Right lobe of liver (tissue), 6 donors: Measurements from ENCODE around the gene ZNF646. TPM values are rescaled to one million over a fixed set of nuclear protein-coding genes. Genes with fewer than 3 reads are reported as not detected.

Experiments used
- ATAC-seq, 4 donors: fragments of 200-7000 bp; cut with Tn5 transposase; one replicate each; pipeline ENCODE4 v1.9.1; 2020; ENCODE audit warnings: mild to moderate bottlenecking in 4 of 4, moderate library complexity in 4 of 4
- DNase-seq, 3 donors: peaks; one replicate each; pipeline ENCODE4 v3.0.0-alpha.2; 2020
- H3K27ac ChIP-seq, 3 donors: fragments of 200-600 bp; one replicate each; pipeline ENCODE4 v1.8.0; 2022
- H3K27me3 ChIP-seq, 2 donors: fragments of 200-600 bp; one replicate each; pipeline ENCODE4 v1.8.0; 2022
- H3K36me3 ChIP-seq, 4 donors: fragments of 200-600 bp; sonication (generic) in 1 of 4; one replicate each; pipeline versions ENCODE4 v1.5.1 to v1.8.0; 2017 to 2022; ENCODE audit warnings: control low read depth in 1 of 4
- H3K4me1 ChIP-seq, 4 donors: fragments of 200-600 bp; sonication (generic) in 1 of 4; one replicate each; pipeline versions ENCODE4 v1.5.1 to v1.8.0; 2017 to 2022; ENCODE audit warnings: control low read depth in 1 of 4
- H3K4me3 ChIP-seq, 3 donors: fragments of 200-600 bp; one replicate each; pipeline ENCODE4 v1.8.0; 2022
- H3K9me3 ChIP-seq, 4 donors: fragments of 200-600 bp; sonication (generic) in 1 of 4; one replicate each; pipeline versions ENCODE4 v1.5.1 to v1.8.0; 2017 to 2022; ENCODE audit warnings: control low read depth in 1 of 4
- CTCF ChIP-seq, 4 donors: fragments of 200-600 bp in 3 of 4; fragments of 450-650 bp in 1 of 4; IDR thresholded peaks; one replicate each; pipeline versions ENCODE4 v1.5.1 to v1.8.0; 2016 to 2022; ENCODE audit warnings: antibody characterized with exemption in 4 of 4, mild to moderate bottlenecking in 2 of 4
- POLR2A ChIP-seq: fragments of 450-650 bp; IDR thresholded peaks from one replicate; pipeline ENCODE4 v1.6.1; 2017; ENCODE audit warnings: antibody characterized with exemption, mild to moderate bottlenecking
- WGBS: methylation state at CpG from one replicate; pipeline ENCODE4 v1.1.6; 2018; ENCODE audit warnings: low coverage, low lambda C conversion rate; ENCODE audit not compliant: insufficient coverage; ENCODE audit errors: missing lambda C conversion rate; 5-methylcytosine and 5-hydroxymethylcytosine counted together
- intact Hi-C, 2 donors: fragments of 100-400 bp; cut with DNase I; formaldehyde crosslinking; loops; one replicate each; pipeline versions ENCODE4 v1.11.2 to v1.14.1; 2022
- total RNA-seq, 6 experiments: library from RNA; depleted of rRNA in 2 of 6; stranded (reverse); fragments of >200 nt in 2 of 6; fragmentation: NEBNext Ultra II Directional in 3 of 6; extraction: Animal tissue kit (Norgen Biotek cat#: 25700) in 3 of 6; gene quantifications; one replicate each; pipeline versions ENCODE4 v1.1.0 to v1.2.4, GENCODE V29; 2016 to 2023
- donor health status: DM: no; HTN: yes; CAD: no.
- donor health status: DM: no; HTN: no; CAD: no.
- donor health status: DM: no; HTN: no; CAD: no.
- donor health status: DM: no; HTN: yes; CAD: no.
- donor health status: DM: no; HTN: yes; CAD: no.

The ZNF646 gene
- total RNA-seq, 6 experiments from 2014 or later, result 4.2 to 5.0 (median 4.5) TPM

DNA sequence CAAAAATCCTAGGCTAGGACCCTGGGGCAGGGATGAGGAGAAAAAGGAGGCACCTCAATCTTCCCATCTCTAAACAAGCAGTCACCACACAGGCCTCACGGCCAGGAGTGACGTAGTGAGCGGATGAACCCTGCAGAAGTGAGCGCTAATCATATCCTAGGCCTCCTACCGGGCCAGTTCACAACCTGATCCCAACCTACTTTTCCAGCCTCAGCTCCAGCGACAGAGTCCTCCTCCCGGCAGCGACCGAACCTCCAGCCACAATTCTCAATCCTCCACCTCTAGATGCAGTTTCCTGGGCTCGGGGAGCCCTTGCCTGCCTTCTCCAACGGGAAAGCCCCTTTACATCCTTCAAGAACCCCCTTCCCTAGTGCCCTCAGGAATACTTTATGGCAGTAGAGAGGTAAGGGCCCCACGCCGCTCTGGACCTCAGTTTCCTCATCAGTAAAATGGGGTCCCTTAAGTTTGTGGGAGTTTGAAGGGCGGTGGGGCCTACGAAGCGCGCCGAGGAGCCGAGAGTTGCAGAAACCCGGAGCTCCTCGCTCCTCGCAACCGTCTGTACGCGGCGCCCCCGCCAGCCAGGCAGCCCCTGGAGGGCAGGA is 1.6 kb upstream of the ZNF646 start:
- intact Hi-C loops, result no loop called here
- Histone ChIP-seq H3K27me3 (no peaks in the 10 kb centered on the region), H3K9me3 (no peaks in the 10 kb centered on the region), H3K4me1 (peaks cover 0 to 17% (median 0%) of the 10 kb centered on the region in 4 donors), H3K36me3 (peaks cover 0 to 7% (median 1%) of the 10 kb centered on the region in 4 donors), H3K4me3 (peak overlapping the region; percentile 76 to 100 (median 98)), H3K27ac (peak overlapping the region; percentile 87 to 95 (median 92))
- DNase-seq, result peak in 1 of 3 donors; percentile 29
- ATAC-seq, result peak in 1 of 4 donors; percentile 3
- 1% methylated on average over 21 of the region's 27 CpGs for WGBS
- no peak for TF ChIP-seq CTCF (IDR thresholded peaks at IDR 0.05)
- no peak for TF ChIP-seq POLR2A

- Histone ChIP-seq H3K4me1 (peaks cover 0 to 17% (median 0%) of the 10 kb centered on the region in 4 donors), H3K9me3 (no peaks in the 10 kb centered on the region), H3K4me3 (peak overlapping the region; percentile 76 to 100 (median 98)), H3K27me3 (no peaks in the 10 kb centered on the region), H3K36me3 (peaks cover 0 to 7% (median 3%) of the 10 kb centered on the region in 4 donors), H3K27ac (peak overlapping the region; percentile 87 to 95 (median 92))
- ATAC-seq, result peak; percentile 81 to 88 (median 84)
- 0% methylated on average over 20 of the region's 83 CpGs for WGBS
- peak; percentile 95 for DNase-seq
- intact Hi-C loops, result no loop called here
- TF ChIP-seq POLR2A (peak; percentile 34), CTCF (IDR thresholded peaks at IDR 0.05) (no peak)
These were observed 866 bp upstream of the ZNF646 start for GRCh38 chr16:31073142-31073969.

GRCh38 chr16:31074814-31075183 is 577 bp downstream of the ZNF646 start:
- intact Hi-C loops, result no loop called here
- DNase-seq, result no peak
- Histone ChIP-seq H3K27ac (peak overlapping the region; percentile 70 to 95 (median 92)), H3K27me3 (no peaks in the 10 kb centered on the region), H3K36me3 (peaks cover 0 to 16% (median 3%) of the 10 kb centered on the region in 4 donors), H3K4me3 (peak overlapping the region; percentile 76 to 100 (median 98)), H3K4me1 (peaks cover 0 to 17% (median 0%) of the 10 kb centered on the region in 4 donors), H3K9me3 (no peaks in the 10 kb centered on the region)
- 2% methylated on average over 7 of the region's 7 CpGs for WGBS
- TF ChIP-seq CTCF (IDR thresholded peaks at IDR 0.05) (no peak), POLR2A (no peak)
- no peak for ATAC-seq

DNA sequence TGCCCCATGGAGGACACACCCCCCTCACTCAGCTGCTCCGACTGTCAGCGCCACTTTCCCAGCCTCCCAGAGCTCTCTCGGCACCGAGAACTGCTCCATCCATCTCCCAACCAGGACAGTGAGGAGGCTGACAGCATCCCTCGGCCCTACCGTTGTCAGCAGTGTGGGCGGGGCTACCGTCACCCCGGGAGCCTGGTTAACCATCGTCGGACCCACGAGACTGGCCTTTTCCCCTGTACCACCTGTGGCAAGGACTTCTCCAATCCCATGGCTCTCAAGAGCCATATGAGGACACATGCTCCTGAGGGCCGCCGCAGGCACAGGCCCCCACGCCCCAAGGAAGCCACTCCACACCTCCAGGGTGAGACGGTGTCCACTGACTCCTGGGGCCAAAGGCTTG is 2.1 kb downstream of the ZNF646 start:
- Histone ChIP-seq H3K4me3 (no peak overlapping the region), H3K36me3 (peaks cover 0 to 27% (median 3%) of the 10 kb centered on the region in 4 donors), H3K27ac (no peak overlapping the region), H3K27me3 (no peaks in the 10 kb centered on the region), H3K4me1 (peaks cover 0 to 17% (median 0%) of the 10 kb centered on the region in 4 donors), H3K9me3 (no peaks in the 10 kb centered on the region)
- no peak for TF ChIP-seq CTCF (IDR thresholded peaks at IDR 0.05)
- no peak for TF ChIP-seq POLR2A
- intact Hi-C loops, result no loop called here
- no peak for ATAC-seq
- peak in 1 of 3 donors; percentile 55 for DNase-seq
- 92% methylated on average over 2 of the region's 16 CpGs for WGBS
